Measurements from ENCODE around the gene EPAS1.

Gene EPAS1

GRCh38 chr2:46273225-46273863, 23.9 kb upstream of the EPAS1 start:
- DNase-seq (ENCODE audit: low read depth), result no peak

GRCh38 chr2:46273919-46274318, 23.3 kb upstream of the EPAS1 start:
- DNase-seq (ENCODE audit: low read depth), result no peak

GRCh38 chr2:46274586-46274985, 22.6 kb upstream of the EPAS1 start:
- no peak for DNase-seq (ENCODE audit: low read depth)

- no peak for DNase-seq (ENCODE audit: low read depth)
Measured at GRCh38 chr2:46275995-46276394, 21.2 kb upstream of the EPAS1 start.

- DNase-seq (ENCODE audit: low read depth), result no peak
Measured at GRCh38 chr2:46276642-46277041, 20.6 kb upstream of the EPAS1 start.

- no peak for DNase-seq (ENCODE audit: low read depth)
Measured at GRCh38 chr2:46277431-46278190, 19.6 kb upstream of the EPAS1 start.

- no peak for DNase-seq (ENCODE audit: low read depth)
Measured at GRCh38 chr2:46278952-46279351, 18.3 kb upstream of the EPAS1 start.

- DNase-seq (ENCODE audit: low read depth), result no peak
Measured at GRCh38 chr2:46281939-46282338, 15.3 kb upstream of the EPAS1 start.

GRCh38 chr2:46283693-46284092, 13.5 kb upstream of the EPAS1 start:
- DNase-seq (ENCODE audit: low read depth), result no peak

- no peak for DNase-seq (ENCODE audit: low read depth)
Measured at GRCh38 chr2:46284260-46284659, 12.9 kb upstream of the EPAS1 start.

GRCh38 chr2:46284796-46285195, 12.4 kb upstream of the EPAS1 start:
- DNase-seq (ENCODE audit: low read depth), result no peak

GRCh38 chr2:46286715-46287114, 10.5 kb upstream of the EPAS1 start:
- DNase-seq (ENCODE audit: low read depth), result no peak

- DNase-seq (ENCODE audit: low read depth), result no peak
Measured at GRCh38 chr2:46290078-46290477, 7.1 kb upstream of the EPAS1 start.

GRCh38 chr2:46293466-46293865, 3.7 kb upstream of the EPAS1 start:
- no peak for DNase-seq (ENCODE audit: low read depth)

GRCh38 chr2:46294176-46294836, 2.9 kb upstream of the EPAS1 start:
- no peak for DNase-seq (ENCODE audit: low read depth)

GRCh38 chr2:46296216-46296839, 879 bp upstream of the EPAS1 start:
- no peak for DNase-seq (ENCODE audit: low read depth)

GRCh38 chr2:46297546-46298271, 502 bp downstream of the EPAS1 start:
- no peak for DNase-seq (ENCODE audit: low read depth)

GRCh38 chr2:46298272-46298521, 990 bp downstream of the EPAS1 start:
- no peak for DNase-seq (ENCODE audit: low read depth)

GRCh38 chr2:46298522-46299353, 1.5 kb downstream of the EPAS1 start:
- peak; percentile 34 for DNase-seq (ENCODE audit: low read depth)

GRCh38 chr2:46299365-46300263, 2.4 kb downstream of the EPAS1 start:
- peak; percentile 61 for DNase-seq (ENCODE audit: low read depth)
